ES-I3 (cell line): Measurements from ENCODE around the gene ARHGEF12.

Source experiments
- H3K36me3 ChIP-seq: 2 replicates; pipeline ENCODE4 v1.6.1; 2013; ENCODE audit warnings: mild to moderate bottlenecking, low read length, control low read depth, moderate library complexity; ENCODE audit not compliant: insufficient read depth
- H3K4me1 ChIP-seq: 2 replicates; pipeline ENCODE4 v1.6.1; 2013; ENCODE audit warnings: mild to moderate bottlenecking, control low read depth, low read length; ENCODE audit not compliant: insufficient read depth
- H3K9ac ChIP-seq: 2 replicates; pipeline ENCODE4 v1.6.1; 2013; ENCODE audit warnings: low read depth, mild to moderate bottlenecking, low read length, moderate library complexity
- H3K9me3 ChIP-seq: 2 replicates; pipeline ENCODE4 v1.6.1; 2013; ENCODE audit warnings: mild to moderate bottlenecking, low read length, moderate library complexity; ENCODE audit not compliant: control insufficient read depth, insufficient read depth

The ARHGEF12 gene

DNA sequence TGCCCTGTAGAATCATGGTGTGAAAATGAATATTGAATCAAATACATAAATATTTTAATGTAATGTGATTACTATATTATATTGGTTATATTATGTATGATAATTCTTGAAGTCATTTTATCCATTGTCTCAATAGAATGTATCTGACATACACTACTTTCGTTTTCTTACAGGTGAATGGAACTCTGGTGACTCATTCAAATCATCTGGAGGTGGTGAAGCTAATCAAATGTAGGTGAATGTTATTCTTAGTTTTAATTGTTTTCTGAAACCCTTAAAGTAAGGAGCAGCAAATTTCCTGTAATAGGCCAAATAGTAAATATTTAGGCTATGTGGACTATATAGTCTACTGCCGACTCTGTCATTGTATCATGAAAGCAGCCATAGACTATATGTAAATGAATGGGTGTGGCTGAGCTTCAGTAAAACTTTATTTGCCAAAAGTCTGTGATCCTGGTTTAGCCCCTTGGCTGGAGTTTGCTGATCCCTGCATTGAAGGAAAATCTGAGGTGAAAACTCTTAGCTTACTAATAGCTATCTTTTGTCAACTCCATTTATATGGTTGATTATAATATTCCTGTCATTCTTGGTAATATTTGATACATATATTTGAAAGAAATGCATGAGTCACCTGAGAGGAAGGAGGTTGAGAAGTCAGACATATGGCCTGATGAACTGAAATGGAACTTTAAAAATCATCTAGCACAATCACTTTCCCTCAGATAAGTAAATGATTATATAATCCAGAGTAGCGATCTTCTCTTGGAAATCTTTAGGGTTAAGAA, 88.2 kb downstream of the ARHGEF12 start:
- Histone ChIP-seq H3K9ac (no peak overlapping the region), H3K4me1 (peaks cover 5% of the 10 kb centered on the region; the same call in 1 of the 2 replicates), H3K36me3 (no peaks in the 10 kb centered on the region), H3K9me3 (no peaks in the 10 kb centered on the region)

DNA sequence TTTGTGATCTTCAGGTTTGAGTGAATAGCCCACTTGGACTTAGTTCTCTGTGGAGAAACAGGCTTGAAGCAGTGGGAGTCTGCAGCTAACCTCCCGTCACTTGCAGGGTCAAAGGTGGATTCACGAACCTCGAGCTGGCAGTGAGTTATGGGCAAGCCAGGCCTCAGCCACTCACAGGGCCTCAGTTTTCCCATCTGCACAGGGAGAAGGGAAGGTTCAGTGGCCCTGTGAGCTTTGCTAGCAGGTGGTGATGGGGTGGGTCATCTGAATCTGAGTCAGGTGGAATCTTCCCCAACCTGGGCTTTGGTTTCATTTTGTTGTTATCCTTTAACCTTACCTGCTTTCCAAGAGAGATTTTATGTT, 88.7 kb downstream of the ARHGEF12 start:
- Histone ChIP-seq H3K9ac (no peak overlapping the region), H3K9me3 (no peaks in the 10 kb centered on the region), H3K36me3 (no peaks in the 10 kb centered on the region), H3K4me1 (peaks cover 5% of the 10 kb centered on the region; the same call in 1 of the 2 replicates)

DNA sequence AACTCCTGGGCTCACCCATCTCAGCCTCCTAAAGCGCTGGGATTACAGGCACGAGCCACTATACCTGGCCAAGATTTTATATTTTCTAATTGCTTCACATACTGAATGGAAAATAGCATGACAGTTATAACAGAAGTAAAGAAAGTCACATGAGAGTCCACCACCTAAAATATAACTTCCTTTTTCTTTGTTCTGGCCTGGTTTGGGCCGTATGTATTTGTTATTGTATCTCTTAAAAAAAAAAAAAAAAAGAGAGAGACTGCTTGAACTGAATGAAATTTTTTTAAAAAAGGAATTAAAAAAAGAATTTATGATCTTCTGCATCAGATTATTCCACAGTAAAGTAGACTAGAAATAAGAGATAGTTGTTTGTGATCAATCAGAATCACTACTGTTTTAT, 89.3 kb downstream of the ARHGEF12 start:
- Histone ChIP-seq H3K36me3 (no peaks in the 10 kb centered on the region), H3K9me3 (no peaks in the 10 kb centered on the region), H3K9ac (no peak overlapping the region), H3K4me1 (peaks cover 5% of the 10 kb centered on the region; the same call in 1 of the 2 replicates)

DNA sequence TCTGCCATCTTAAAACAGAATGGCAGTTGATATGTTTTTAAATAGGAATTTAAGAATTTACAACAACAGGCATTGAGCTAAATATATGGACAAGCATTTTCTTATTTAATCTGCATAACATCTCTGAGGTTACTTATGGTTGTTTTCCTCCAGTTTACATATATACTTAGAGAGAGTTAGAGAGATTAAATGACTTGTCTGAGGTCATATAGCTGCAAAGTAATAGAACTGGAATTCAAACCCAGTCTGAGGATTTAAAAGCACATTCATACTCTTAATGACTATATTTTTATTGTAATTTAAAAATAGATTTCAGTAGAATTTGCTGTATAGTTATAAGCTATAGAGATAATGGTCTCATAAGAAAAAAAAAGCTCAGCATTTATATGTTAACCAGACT, 93.9 kb downstream of the ARHGEF12 start:
- no peak overlapping the region for H3K9ac ChIP-seq
- H3K4me1 ChIP-seq: no peaks in the 10 kb centered on the region
- no peaks in the 10 kb centered on the region; the same call in 1 of the 2 replicates for H3K9me3 ChIP-seq
- no peaks in the 10 kb centered on the region for H3K36me3 ChIP-seq

DNA sequence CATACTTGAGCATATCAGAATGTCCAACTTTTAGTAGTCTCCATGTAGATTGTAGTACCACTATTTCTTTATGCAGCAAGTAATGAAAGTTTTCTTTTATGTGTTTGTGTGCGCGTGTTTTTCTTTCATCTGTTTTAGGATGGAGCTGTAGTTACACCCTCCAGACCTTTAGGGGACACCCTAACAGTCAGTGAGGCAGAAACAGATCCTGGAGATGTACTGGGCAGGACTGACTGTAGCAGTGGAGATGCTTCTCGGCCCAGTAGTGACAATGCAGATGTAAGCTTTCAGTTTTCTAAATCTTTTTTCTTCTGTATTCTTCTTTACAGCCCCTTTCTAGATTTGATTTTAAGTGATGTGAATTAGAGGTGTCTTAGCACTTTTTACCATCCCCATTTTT, 95.4 kb downstream of the ARHGEF12 start:
- peak overlapping the region; percentile 24; the same call in 1 of the 2 replicates for H3K9ac ChIP-seq
- H3K9me3 ChIP-seq: no peaks in the 10 kb centered on the region; the same call in 1 of the 2 replicates
- H3K36me3 ChIP-seq: no peaks in the 10 kb centered on the region
- H3K4me1 ChIP-seq: no peaks in the 10 kb centered on the region

DNA sequence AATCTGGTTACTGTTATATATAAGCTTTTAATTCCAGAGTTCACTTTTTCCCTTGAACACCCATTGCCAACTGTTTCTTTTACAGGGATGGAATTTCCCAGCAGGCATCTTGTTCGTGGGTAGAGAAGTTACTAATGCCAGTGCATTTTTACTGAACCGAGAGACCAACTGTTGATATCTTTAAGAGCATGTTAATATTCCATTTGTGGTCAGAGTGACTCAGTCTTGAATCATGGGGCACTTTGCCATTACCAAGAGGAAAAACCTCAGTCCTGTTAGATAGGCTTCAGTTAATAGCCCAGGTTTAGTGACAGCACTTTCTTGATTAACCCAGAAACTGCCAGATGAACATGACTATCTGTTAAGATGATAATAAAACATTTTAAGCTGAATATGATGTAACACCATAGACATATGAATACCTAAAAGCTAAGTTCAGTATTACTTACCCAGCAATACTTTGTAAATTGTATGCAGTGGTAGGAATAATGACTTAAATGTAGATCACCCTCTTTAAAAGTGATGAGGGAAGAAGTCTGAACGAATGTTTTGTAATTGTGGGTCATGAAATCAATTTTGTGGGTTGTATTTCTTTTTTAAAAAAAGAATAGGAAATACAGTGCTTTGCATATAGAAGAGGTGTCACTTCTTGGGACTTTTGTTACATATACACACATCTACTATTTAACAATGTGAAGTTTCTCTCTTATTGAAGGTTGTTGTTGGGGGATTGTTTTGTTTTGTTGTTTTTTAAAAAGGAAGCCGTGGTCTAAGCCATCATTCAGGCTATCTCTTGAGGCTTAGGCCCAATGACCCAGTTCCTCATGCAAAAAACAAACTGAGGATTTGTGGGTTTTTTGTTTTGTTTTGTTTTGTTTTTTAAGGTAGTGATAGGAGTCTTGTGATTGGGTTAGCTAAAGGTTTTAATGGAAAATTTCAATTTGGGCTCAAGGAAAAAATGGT, 96.1 kb downstream of the ARHGEF12 start:
- Histone ChIP-seq H3K4me1 (no peaks in the 10 kb centered on the region), H3K36me3 (no peaks in the 10 kb centered on the region), H3K9ac (peak overlapping the region; percentile 24; the same call in 1 of the 2 replicates), H3K9me3 (no peaks in the 10 kb centered on the region; the same call in 1 of the 2 replicates)

DNA sequence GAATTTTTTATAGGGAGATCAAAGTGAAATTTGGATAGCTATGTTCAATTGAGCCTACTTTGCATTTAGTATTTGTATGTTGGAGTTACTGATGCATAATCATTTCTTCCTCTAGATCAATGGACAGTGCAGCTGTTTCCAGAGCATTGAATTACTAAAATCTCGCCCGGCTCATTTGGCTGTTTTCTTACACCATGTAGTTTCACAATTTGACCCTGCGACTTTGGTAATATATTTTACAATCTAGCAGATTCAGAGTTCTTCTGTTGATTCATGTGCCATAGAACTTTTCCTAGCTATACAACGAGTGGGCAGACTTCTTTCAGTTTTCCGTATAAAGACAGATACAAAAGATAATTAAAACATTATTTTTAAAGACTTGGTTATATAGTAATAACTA, 105.4 kb downstream of the ARHGEF12 start:
- H3K36me3 ChIP-seq: no peaks in the 10 kb centered on the region
- H3K4me1 ChIP-seq: no peaks in the 10 kb centered on the region
- no peak overlapping the region for H3K9ac ChIP-seq
- no peaks in the 10 kb centered on the region for H3K9me3 ChIP-seq

DNA sequence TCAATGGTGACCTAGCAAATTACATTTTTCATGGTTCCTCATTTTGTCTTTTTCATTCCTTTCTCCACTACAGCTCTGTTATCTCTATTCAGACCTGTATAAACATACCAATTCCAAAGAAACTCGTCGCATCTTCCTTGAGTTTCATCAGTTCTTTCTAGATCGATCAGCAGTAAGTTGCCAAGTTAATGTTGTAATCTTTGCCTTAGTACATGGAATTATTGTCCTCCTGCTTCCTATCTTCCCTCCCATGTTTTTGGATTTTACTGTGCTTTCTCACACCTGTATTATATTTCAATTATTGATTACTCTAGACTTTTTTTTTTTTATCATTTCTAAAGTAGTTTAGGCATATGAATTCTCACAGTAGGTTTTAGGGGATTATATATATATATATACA, 105.8 kb downstream of the ARHGEF12 start:
- Histone ChIP-seq H3K9ac (no peak overlapping the region), H3K36me3 (peaks cover 2% of the 10 kb centered on the region; the same call in 1 of the 2 replicates), H3K4me1 (no peaks in the 10 kb centered on the region), H3K9me3 (no peaks in the 10 kb centered on the region)

DNA sequence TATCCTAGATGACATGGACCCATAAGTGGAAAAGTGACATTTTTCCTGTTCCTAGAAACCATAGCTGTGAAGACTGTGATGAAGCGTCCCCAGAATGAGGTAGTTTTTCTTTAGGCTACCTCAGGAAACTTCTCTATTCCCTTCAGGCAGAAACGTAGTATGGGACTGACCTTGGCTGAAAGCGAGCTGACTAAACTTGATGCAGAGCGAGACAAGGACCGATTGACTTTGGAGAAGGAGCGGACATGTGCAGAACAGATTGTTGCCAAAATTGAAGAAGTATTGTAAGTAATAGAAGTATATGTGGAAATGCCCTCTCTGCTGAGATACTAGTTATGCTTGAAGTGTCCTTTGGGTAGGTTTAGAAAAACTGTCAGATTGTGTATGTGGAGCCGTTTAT, 110.6 kb downstream of the ARHGEF12 start:
- Histone ChIP-seq H3K36me3 (peaks cover 18% of the 10 kb centered on the region), H3K4me1 (no peaks in the 10 kb centered on the region), H3K9me3 (no peaks in the 10 kb centered on the region), H3K9ac (no peak overlapping the region)

DNA sequence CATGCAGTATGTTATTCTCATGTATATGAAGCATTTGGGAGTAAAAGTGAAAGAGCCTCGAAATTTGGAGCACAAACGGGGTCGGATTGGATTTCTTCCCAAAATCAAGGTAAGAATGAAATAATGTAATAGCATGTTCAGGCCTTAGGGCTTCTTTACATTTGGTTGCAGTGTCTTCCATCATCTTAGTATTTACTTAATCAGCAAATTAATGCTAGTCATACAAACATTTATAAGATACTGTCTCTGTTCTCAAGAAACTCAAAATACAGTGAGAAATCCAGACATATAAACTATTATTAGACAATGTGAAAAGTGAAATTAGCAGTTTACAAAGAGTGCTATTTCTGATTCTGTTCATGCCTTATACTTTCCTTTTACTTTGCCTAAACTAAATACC, 112.0 kb downstream of the ARHGEF12 start:
- H3K9ac ChIP-seq: no peak overlapping the region
- peaks cover 23% of the 10 kb centered on the region for H3K36me3 ChIP-seq
- H3K4me1 ChIP-seq: no peaks in the 10 kb centered on the region
- H3K9me3 ChIP-seq: no peaks in the 10 kb centered on the region

DNA sequence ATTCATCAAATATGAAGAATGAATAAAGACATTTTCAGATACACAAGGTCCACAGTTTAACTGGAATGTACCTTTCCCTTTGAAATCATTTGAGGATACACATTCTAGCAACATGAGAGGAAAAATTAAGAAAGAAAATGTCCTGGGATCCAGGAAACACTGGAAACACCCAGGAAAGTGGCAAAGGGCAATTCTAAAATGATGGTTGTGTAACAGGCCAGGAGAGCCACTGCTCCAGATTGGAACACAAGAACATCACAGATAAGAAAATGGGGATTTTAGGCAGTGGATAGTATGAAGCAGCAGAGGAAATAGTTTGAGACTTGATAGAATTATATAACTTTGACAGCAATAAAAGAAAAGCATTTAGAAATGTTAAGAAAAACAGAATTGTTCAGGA, 119.3 kb downstream of the ARHGEF12 start:
- H3K36me3 ChIP-seq: peaks cover 9% of the 10 kb centered on the region
- H3K4me1 ChIP-seq: no peaks in the 10 kb centered on the region
- H3K9me3 ChIP-seq: no peaks in the 10 kb centered on the region
- H3K9ac ChIP-seq: no peak overlapping the region

DNA sequence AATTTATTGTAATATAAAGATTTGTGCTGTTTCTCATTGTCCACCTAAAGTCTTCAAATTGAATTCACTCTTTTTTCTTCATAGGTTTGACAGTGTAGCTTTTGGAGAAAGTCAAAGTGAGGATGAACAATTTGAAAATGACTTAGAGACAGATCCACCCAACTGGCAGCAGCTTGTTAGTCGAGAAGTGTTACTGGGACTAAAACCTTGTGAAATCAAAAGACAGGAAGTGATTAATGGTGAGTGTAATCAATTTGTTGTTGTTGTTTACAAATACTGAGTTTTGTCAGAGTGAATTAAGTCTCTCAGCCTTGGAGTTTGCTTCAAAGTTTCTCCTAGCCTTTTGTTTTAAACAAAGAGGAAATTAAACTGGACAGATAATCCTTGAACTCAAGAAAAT, 121.8 kb downstream of the ARHGEF12 start:
- Histone ChIP-seq H3K4me1 (no peaks in the 10 kb centered on the region), H3K9ac (no peak overlapping the region), H3K9me3 (no peaks in the 10 kb centered on the region), H3K36me3 (peaks cover 2% of the 10 kb centered on the region)

DNA sequence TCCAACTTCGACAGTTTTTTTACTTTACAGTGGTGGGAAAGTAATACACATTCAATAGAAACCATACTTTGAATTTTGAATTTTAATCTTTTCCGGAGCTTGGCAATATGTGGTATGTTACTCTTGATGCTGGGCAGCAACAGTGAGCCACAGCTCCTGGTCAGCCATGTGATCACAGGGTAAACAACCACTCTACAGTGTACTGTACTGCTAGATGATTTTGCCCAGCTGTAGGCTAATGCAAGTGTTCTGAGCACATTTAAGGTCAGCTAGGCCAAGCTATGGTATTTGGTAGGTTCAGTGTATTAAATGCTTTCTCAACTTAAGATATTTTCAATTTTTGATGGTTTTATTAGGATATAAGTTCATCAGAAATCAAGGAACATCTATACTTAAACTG, 126.6 kb downstream of the ARHGEF12 start:
- no peak overlapping the region for H3K9ac ChIP-seq

DNA sequence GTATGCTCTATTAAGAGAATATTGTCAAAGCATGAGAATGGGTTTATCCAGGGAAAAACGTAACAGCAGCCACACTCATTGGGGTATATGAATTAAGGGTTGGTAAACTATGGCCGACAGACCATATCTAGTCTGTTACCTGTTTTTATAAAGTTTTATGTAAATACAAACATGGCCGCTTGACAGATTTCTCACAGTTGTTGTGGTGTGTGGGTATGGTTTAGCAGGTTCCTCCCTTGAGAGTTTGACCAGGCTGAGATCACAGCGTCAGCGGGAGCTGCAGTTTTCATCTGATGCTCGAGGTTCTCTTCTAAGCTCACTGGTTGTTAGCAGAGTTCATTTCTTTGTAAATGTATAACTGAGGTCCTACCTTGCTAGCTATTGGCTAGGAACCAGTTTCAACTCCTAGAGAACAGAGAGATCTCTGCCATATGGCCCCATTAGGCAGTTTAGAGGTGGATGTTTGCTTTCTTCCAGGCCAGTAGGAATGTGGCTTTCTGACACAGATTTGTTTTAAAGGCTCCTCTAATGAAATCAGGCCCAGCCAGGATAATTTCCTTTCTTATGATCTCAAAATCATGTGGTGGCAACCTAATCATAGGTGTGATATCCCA, 129.8 kb downstream of the ARHGEF12 start:
- Histone ChIP-seq H3K9ac (no peak overlapping the region), H3K36me3 (no peaks in the 10 kb centered on the region; the same call in 1 of the 2 replicates), H3K4me1 (no peaks in the 10 kb centered on the region), H3K9me3 (no peaks in the 10 kb centered on the region)

More for the DNA sequence above, 126.6 kb downstream of the ARHGEF12 start:
- no peaks in the 10 kb centered on the region for H3K36me3 ChIP-seq
- H3K4me1 ChIP-seq: no peaks in the 10 kb centered on the region
- H3K9me3 ChIP-seq: no peaks in the 10 kb centered on the region
